Adrenal gland (tissue), 12 donors: ENCODE data around the gene BPIFA3. TPM values are rescaled to one million over a fixed set of nuclear protein-coding genes. Genes with fewer than 3 reads are reported as not detected.

Experiments
- DNase-seq, 7 donors: peaks; one replicate each; pipeline ENCODE4 v3.0.0-alpha.2; 2019 to 2020
- H3K27ac ChIP-seq, 5 donors: fragments of 200-600 bp; sonication (generic) in 4 of 5; 1 replicate in 3 of 5; 2 replicates in 2 of 5; pipeline versions ENCODE4 v1.5.1 to v1.8.0; 2016 to 2020; ENCODE audit warnings: mild to moderate bottlenecking in 1 of 5
- H3K27me3 ChIP-seq: fragments of 200-600 bp; 2 replicates; pipeline ENCODE4 v1.8.0; 2021
- H3K36me3 ChIP-seq, 2 donors: fragments of 200-600 bp; replicated peaks in 1 of 2; 1 replicate in 1 of 2; 2 replicates in 1 of 2; pipeline versions ENCODE4 v1.5.1 to v1.8.0; 2018 to 2022
- H3K4me1 ChIP-seq, 2 donors: fragments of 200-600 bp; replicated peaks in 1 of 2; 1 replicate in 1 of 2; 2 replicates in 1 of 2; pipeline versions ENCODE4 v1.5.1 to v1.8.0; 2018 to 2021
- H3K4me3 ChIP-seq, 4 donors: fragments of 200-600 bp; sonication (generic) in 3 of 4; one replicate each; pipeline ENCODE4 v1.5.1; 2016 to 2018
- H3K9me3 ChIP-seq, 3 donors: fragments of 200-600 bp; sonication (generic) in 1 of 3; replicated peaks in 1 of 3; 1 replicate in 2 of 3; 2 replicates in 1 of 3; pipeline versions ENCODE4 v1.5.1 to v1.8.0; 2016 to 2021
- CTCF ChIP-seq, 6 experiments: fragments of 450-650 bp in 4 of 6; fragments of 200-600 bp in 2 of 6; sonication (generic) in 1 of 6; IDR thresholded peaks; 1 replicate in 5 of 6; 2 replicates in 1 of 6; pipeline versions ENCODE4 v1.5.1 to v1.8.0; 2016 to 2021; ENCODE audit warnings: antibody characterized with exemption in 6 of 6, mild to moderate bottlenecking in 2 of 6, moderate library complexity in 1 of 6
- POLR2A ChIP-seq, 2 donors: fragments of 450-650 bp; IDR thresholded peaks; one replicate each; pipeline ENCODE4 v1.6.1; 2017; ENCODE audit warnings: antibody characterized with exemption in 2 of 2, mild to moderate bottlenecking in 2 of 2, moderate library complexity in 1 of 2
- WGBS, 4 donors: extraction: QIAGEN DNeasy Blood & Tissue Kit in 2 of 4; methylation state at CpG; one replicate each; pipeline versions ENCODE4 v1.1.5 to v1.1.7; 2013 to 2017; 5-methylcytosine and 5-hydroxymethylcytosine counted together
- intact Hi-C, 2 donors: fragments of 100-400 bp; cut with DNase I; formaldehyde crosslinking; loops; one replicate each; pipeline versions ENCODE4 v1.14.1 to v1.15.0; 2022 to 2023
- polyA plus RNA-seq, 3 donors: library from polyadenylated mRNA; stranded (reverse); fragments of 200-250 nt in 2 of 3; fragments of 350-450 nt in 1 of 3; fragmentation: Illumina TruSeq in 1 of 3; extraction: RNeasy Lipid Tissue Mini Kit (QIAGEN cat#74804) in 1 of 3; gene quantifications; one replicate each; pipeline ENCODE4 v1.2.3, GENCODE V29; 2013 to 2014
- total RNA-seq, 9 donors: library from RNA; depleted of rRNA in 4 of 9; stranded (reverse); fragments of >200 nt in 4 of 9; fragments of 120-200 nt in 1 of 9; fragmentation: NEBNext Ultra II Directional in 1 of 9; extraction: Animal tissue kit (Norgen Biotek cat#: 25700) in 1 of 9; gene quantifications; one replicate each; pipeline versions ENCODE4 v1.1.0 to v1.2.4, GENCODE V29; 2013 to 2023
- donor health status: healthy with polysubstance abuse.
- donor health status: Bipolar disorder and iron deficiency.
- donor health status: DM: yes; HTN: yes; CAD: no.
- donor health status: DM: no; HTN: no; CAD: no.
- donor health status: DM: no; HTN: no; CAD: no.
- donor health status: DM: yes; HTN: yes; CAD: no.

BPIFA3 gene
- total and polyA plus RNA-seq, 12 donors = not detected

GRCh38 chr20:33249456-33249855 is 32.3 kb downstream of the BPIFA3 start:
- no peaks in the 10 kb centered on the region for H3K9me3 ChIP-seq
- no peak for DNase-seq
- no peak for TF ChIP-seq POLR2A (IDR thresholded peaks at IDR 0.05)
- TF ChIP-seq CTCF (IDR thresholded peaks at IDR 0.05) = no peak
- H3K4me1 ChIP-seq = no peaks in the 10 kb centered on the region
- no peak overlapping the region for H3K4me3 ChIP-seq
- H3K27me3 ChIP-seq = no peaks in the 10 kb centered on the region
- no peaks in the 10 kb centered on the region for H3K36me3 ChIP-seq
- intact Hi-C loops = no loop called here
- 90 to 100% (median 91%) methylated on average over 1 of the region's 1 CpG for WGBS, 4 donors
- no peak overlapping the region for H3K27ac ChIP-seq

DNA sequence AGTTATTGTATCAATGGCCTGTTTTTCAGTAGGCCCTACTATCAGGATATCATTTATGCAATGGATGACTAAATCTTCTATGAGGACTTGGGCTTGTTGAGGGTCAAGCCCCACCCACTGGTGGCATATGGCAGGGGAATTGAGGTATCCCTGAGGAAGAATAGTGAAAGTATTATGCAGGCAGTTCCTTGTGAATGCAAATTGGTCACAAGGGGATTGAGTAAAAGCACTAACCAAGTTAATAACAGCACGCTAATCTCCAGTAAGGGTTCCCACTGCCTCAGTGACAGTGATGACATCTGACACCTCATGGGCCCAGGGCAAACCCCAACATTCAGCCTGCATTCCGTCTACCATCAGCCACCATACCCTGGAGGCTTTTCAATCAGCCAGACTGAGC is 33.5 kb downstream of the BPIFA3 start:
- TF ChIP-seq POLR2A (IDR thresholded peaks at IDR 0.05) = no peak
- no peak for TF ChIP-seq CTCF (IDR thresholded peaks at IDR 0.05)
- no peak for DNase-seq
- Histone ChIP-seq H3K9me3 (no peaks in the 10 kb centered on the region), H3K27ac (no peak overlapping the region), H3K27me3 (no peaks in the 10 kb centered on the region), H3K4me1 (no peaks in the 10 kb centered on the region), H3K4me3 (no peak overlapping the region), H3K36me3 (no peaks in the 10 kb centered on the region)
- WGBS, 4 donors = 43 to 57% (median 49%) methylated on average over 2 of the region's 2 CpGs
- intact Hi-C loops = no loop called here

- H3K4me1 ChIP-seq = no peaks in the 10 kb centered on the region
- WGBS, 4 donors = 42 to 68% (median 62%) methylated on average over 3 of the region's 3 CpGs
- intact Hi-C loops = no loop called here
- no peak overlapping the region for H3K4me3 ChIP-seq
- no peak for DNase-seq
- no peak overlapping the region for H3K27ac ChIP-seq
- no peaks in the 10 kb centered on the region for H3K9me3 ChIP-seq
- no peaks in the 10 kb centered on the region for H3K27me3 ChIP-seq
- TF ChIP-seq CTCF (IDR thresholded peaks at IDR 0.05) (no peak), POLR2A (IDR thresholded peaks at IDR 0.05) (no peak)
- no peaks in the 10 kb centered on the region for H3K36me3 ChIP-seq
These were observed 34.3 kb downstream of the BPIFA3 start for GRCh38 chr20:33251496-33251895.

DNA sequence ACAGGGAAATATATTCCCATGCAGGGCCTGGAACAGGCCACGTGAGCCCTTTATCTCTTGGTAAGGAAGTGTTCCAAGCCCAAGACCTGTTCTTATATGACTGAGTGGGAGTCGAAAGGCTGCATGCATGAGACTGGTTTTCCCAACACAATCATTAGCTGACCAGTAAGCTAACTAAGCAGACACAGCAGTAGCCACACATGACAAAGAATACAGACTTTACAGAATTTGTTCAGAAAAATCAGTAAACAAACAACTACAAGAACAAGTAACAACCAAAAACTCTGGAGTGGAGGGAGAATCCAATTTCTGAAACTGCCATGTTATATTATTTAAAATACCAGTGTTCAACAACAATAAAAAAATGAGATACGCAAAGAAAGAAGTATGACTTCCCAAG is 35.3 kb downstream of the BPIFA3 start:
- no peaks in the 10 kb centered on the region for H3K9me3 ChIP-seq
- 69 to 88% (median 80%) methylated on average over 3 of the region's 3 CpGs for WGBS, 4 donors

More for the DNA sequence above, 35.3 kb downstream of the BPIFA3 start:
- intact Hi-C loops = no loop called here
- Histone ChIP-seq H3K27ac (no peak overlapping the region), H3K36me3 (no peaks in the 10 kb centered on the region), H3K27me3 (no peaks in the 10 kb centered on the region), H3K4me1 (no peaks in the 10 kb centered on the region), H3K4me3 (no peak overlapping the region)
- no peak for DNase-seq
- no peak for TF ChIP-seq POLR2A (IDR thresholded peaks at IDR 0.05)
- no peak for TF ChIP-seq CTCF (IDR thresholded peaks at IDR 0.05)
